MCF 10A (cell line): ENCODE measurements around the gene DPP4. TPM values are rescaled to one million over a fixed set of nuclear protein-coding genes. Genes with fewer than 3 reads are reported as not detected.

ENCODE experiments used
- BruUV-seq: library from RNA; stranded (reverse); fragments of 400-500 nt; replicated peaks from 2 replicates; lab custom pipeline; 2021; lab: Mats Ljungman, UMichigan
- CTCF ChIA-PET: fragments of 300-600 bp; sonication (Branson Sonifier 250); formaldehyde crosslinking; extraction: SDS; loops from one replicate; lab custom pipeline; 2021; ENCODE audit warnings: antibody characterized with exemption, inconsistent platforms; lab: Yijun Ruan, JAX
- POLR2A ChIA-PET: fragments of 300-600, 350-650 bp; sonication (Branson Sonifier 250); formaldehyde crosslinking; extraction: SDS; loops from one replicate; lab custom pipeline; 2020; ENCODE audit warnings: antibody characterized with exemption, inconsistent platforms; lab: Yijun Ruan, JAX
- DNase-seq: peaks from one replicate; pipeline ENCODE4 v3.0.0-alpha.2; 2018; ENCODE audit not compliant: unreplicated experiment
- H3K27ac Mint-ChIP-seq: one replicate; pipeline ENCODE4 v1.8.0; 2022; ENCODE audit warnings: mild to moderate bottlenecking, low read depth, mixed read lengths; ENCODE audit not compliant: unreplicated experiment
- H3K27me3 Mint-ChIP-seq: one replicate; pipeline ENCODE4 v1.8.0; 2022; ENCODE audit warnings: mixed read lengths; ENCODE audit not compliant: insufficient read depth, unreplicated experiment
- H3K36me3 Mint-ChIP-seq: one replicate; pipeline ENCODE4 v1.8.0; 2022; ENCODE audit warnings: mild to moderate bottlenecking, moderate library complexity, mixed read lengths; ENCODE audit not compliant: insufficient read depth, unreplicated experiment
- H3K4me1 Mint-ChIP-seq: one replicate; pipeline ENCODE4 v1.8.0; 2022; ENCODE audit warnings: mixed read lengths; ENCODE audit not compliant: insufficient read depth, unreplicated experiment
- H3K4me3 Mint-ChIP-seq: one replicate; pipeline ENCODE4 v1.8.0; 2022; ENCODE audit warnings: mild to moderate bottlenecking, moderate library complexity, mixed read lengths; ENCODE audit not compliant: unreplicated experiment
- H3K9me3 Mint-ChIP-seq: one replicate; pipeline ENCODE4 v1.8.0; 2022; ENCODE audit warnings: mixed read lengths; ENCODE audit not compliant: unreplicated experiment
- intact Hi-C: fragments of 100-400 bp; cut with micrococcal nuclease; formaldehyde crosslinking; loops from 2 replicates; pipeline ENCODE4 v1.14.1; 2022
- total RNA-seq: library from RNA; stranded (reverse); gene quantifications from 2 replicates; pipeline ENCODE4 v1.2.3, GENCODE V29; 2022
- TF ChIP-seq, protein P1 (sequence below): fragments of 200-600 bp; IDR thresholded peaks from one replicate; pipeline ENCODE4 v1.8.0; 2022; ENCODE audit warnings: antibody characterized with exemption, mild to moderate bottlenecking; ENCODE audit not compliant: unreplicated experiment

DPP4 gene
- total RNA-seq, 1 experiment from 2014 or later, result not detected

- Mint-ChIP-seq H3K36me3 (no peaks in the 10 kb centered on the region), H3K4me3 (no peak overlapping the region), H3K27ac (peak overlapping the region; percentile 71), H3K4me1 (peaks cover 8% of the 10 kb centered on the region), H3K9me3 (no peaks in the 10 kb centered on the region), H3K27me3 (no peaks in the 10 kb centered on the region)
- ChIA-PET POLR2A (interaction anchor here (0.8 kb wide), 1 partner anchor 10 kb away, joined by 3 read pairs; no protein-coding TSS in a partner anchor), CTCF (no interaction called here)
- TF ChIP-seq, protein P1, sequence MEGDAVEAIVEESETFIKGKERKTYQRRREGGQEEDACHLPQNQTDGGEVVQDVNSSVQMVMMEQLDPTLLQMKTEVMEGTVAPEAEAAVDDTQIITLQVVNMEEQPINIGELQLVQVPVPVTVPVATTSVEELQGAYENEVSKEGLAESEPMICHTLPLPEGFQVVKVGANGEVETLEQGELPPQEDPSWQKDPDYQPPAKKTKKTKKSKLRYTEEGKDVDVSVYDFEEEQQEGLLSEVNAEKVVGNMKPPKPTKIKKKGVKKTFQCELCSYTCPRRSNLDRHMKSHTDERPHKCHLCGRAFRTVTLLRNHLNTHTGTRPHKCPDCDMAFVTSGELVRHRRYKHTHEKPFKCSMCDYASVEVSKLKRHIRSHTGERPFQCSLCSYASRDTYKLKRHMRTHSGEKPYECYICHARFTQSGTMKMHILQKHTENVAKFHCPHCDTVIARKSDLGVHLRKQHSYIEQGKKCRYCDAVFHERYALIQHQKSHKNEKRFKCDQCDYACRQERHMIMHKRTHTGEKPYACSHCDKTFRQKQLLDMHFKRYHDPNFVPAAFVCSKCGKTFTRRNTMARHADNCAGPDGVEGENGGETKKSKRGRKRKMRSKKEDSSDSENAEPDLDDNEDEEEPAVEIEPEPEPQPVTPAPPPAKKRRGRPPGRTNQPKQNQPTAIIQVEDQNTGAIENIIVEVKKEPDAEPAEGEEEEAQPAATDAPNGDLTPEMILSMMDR, result no peak
- intact Hi-C loops, result no loop called here
- no TSS peak for BruUV-seq
- DNase-seq, result no peak
Observed at GRCh38 chr2:162074928-162075688, 1.1 kb upstream of the DPP4 start.

DNA sequence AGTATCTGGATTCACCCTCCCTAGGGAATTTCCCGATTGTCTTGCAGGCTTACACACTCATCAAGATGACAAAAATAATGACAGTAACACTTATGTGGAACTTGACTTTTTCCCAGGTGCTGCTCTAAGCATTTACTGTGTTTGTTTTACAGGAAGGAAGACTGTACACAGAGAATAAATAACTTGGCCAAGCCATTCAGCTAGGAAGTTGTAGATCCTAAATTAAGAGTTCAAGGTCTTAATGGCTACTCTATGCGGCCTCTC is 549 bp upstream of the DPP4 start:
- no peaks in the 10 kb centered on the region for H3K9me3 Mint-ChIP-seq
- CTCF ChIA-PET, result no interaction called here
- H3K27ac Mint-ChIP-seq, result no peak overlapping the region
- no peak overlapping the region for H3K4me3 Mint-ChIP-seq
- peaks cover 8% of the 10 kb centered on the region for H3K4me1 Mint-ChIP-seq
- H3K27me3 Mint-ChIP-seq, result no peaks in the 10 kb centered on the region
- H3K36me3 Mint-ChIP-seq, result no peaks in the 10 kb centered on the region
- no peak for DNase-seq
- BruUV-seq, result no TSS peak
- POLR2A ChIA-PET, result interaction anchor here (0.6 kb wide), 1 partner anchor 11 kb away, joined by 3 read pairs; no protein-coding TSS in a partner anchor
- intact Hi-C loops, result no loop called here
- TF ChIP-seq, protein P1, result no peak

DNA sequence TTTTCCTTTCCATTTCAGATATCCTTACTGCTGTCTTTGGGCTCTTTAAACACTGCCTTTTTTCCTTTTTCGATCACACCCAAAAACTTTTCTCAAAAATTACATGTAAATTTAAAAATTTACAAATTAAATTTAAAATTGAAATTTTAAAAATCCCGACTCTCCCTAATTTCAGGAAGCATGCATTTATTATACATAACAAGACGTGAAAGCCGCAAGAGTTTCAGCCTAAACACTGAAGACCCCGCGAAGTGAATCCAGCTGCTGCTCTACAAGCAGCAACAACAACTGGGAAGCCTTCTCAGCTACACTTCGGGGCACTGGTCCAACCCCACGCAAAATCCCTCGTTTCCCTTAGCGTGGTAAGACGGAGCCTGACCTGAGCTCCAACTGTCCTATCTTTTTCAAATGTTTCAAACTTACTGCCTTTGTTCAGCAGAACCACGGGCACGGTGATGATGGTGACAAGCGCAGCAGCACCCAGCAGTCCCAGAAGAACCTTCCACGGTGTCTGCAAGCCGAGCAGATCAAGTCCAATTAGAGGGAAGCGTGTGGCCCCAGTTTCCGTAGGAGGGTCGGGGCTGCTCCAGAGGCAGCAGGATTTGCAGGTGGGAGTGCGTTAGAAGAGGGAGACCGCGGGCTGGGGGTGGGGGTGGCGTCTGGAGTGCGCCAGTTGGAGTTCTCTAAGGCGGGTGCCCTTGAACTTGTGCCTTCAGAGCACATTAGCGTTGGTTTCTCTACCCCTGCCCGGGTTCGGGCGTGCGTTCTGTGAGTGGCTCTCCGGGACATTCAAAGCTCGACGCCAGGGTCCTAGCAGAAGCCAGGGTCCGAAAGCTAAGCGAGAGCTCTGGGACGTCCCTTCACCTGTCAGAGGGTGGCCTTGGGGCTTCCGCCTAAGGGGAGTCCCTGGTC is 783 bp downstream of the DPP4 start:
- DNase-seq, result no peak
- intact Hi-C loops, result no loop called here
- Mint-ChIP-seq H3K4me3 (no peak overlapping the region), H3K27me3 (no peaks in the 10 kb centered on the region), H3K36me3 (no peaks in the 10 kb centered on the region), H3K9me3 (no peaks in the 10 kb centered on the region), H3K27ac (no peak overlapping the region), H3K4me1 (peaks cover 8% of the 10 kb centered on the region)
- no TSS peak for BruUV-seq
- CTCF ChIA-PET, result no interaction called here
- POLR2A ChIA-PET, result no interaction called here
- TF ChIP-seq, protein P1, result no peak

GRCh38 chr2:162072181-162072702 is 1.8 kb downstream of the DPP4 start:
- intact Hi-C loops, result no loop called here
- ChIA-PET CTCF (no interaction called here), POLR2A (no interaction called here)
- no peak for DNase-seq
- Mint-ChIP-seq H3K4me3 (no peak overlapping the region), H3K9me3 (no peaks in the 10 kb centered on the region), H3K4me1 (peaks cover 8% of the 10 kb centered on the region), H3K27ac (no peak overlapping the region), H3K27me3 (no peaks in the 10 kb centered on the region), H3K36me3 (no peaks in the 10 kb centered on the region)
- TF ChIP-seq, protein P1, result no peak
- no TSS peak for BruUV-seq
